Liver (tissue), 9 donors: ENCODE results near the gene TMEM178B. TPM values are rescaled to one million over a fixed set of nuclear protein-coding genes. Genes with fewer than 3 reads are reported as not detected.

Experiments
- DNase-seq: peaks from one replicate; pipeline ENCODE4 v3.0.0-alpha.2; 2017; ENCODE audit warnings: low spot score
- H3K27ac ChIP-seq, 2 donors: one replicate each; pipeline ENCODE4 v1.7.0; 2013; ENCODE audit warnings: inconsistent platforms in 2 of 2, low read length in 2 of 2, control low read depth in 1 of 2, low read depth in 1 of 2, mild to moderate bottlenecking in 1 of 2
- H3K27me3 ChIP-seq, 4 donors: one replicate each; pipeline versions ENCODE4 v1.6.1 to v1.7.0; 2013; ENCODE audit warnings: low read length in 3 of 4, inconsistent platforms in 1 of 4, mild to moderate bottlenecking in 1 of 4, moderate library complexity in 1 of 4; ENCODE audit not compliant: control insufficient read depth in 4 of 4, insufficient read depth in 4 of 4
- H3K36me3 ChIP-seq, 4 donors: one replicate each; pipeline versions ENCODE4 v1.6.1 to v1.7.0; 2013; ENCODE audit warnings: low read length in 3 of 4, mild to moderate bottlenecking in 3 of 4, low read depth in 1 of 4, moderate library complexity in 1 of 4; ENCODE audit not compliant: control insufficient read depth in 4 of 4, insufficient read depth in 3 of 4
- H3K4me1 ChIP-seq, 4 donors: one replicate each; pipeline versions ENCODE4 v1.6.1 to v1.7.0; 2013; ENCODE audit warnings: low read length in 3 of 4, mild to moderate bottlenecking in 3 of 4, moderate library complexity in 1 of 4; ENCODE audit not compliant: control insufficient read depth in 4 of 4, insufficient read depth in 4 of 4
- H3K4me3 ChIP-seq, 3 donors: one replicate each; pipeline versions ENCODE4 v1.6.1 to v1.7.0; 2013; ENCODE audit warnings: low read length in 3 of 3, control low read depth in 1 of 3, low read depth in 1 of 3, mild to moderate bottlenecking in 1 of 3
- H3K9ac ChIP-seq, 2 donors: one replicate each; pipeline ENCODE4 v1.7.0; 2013; ENCODE audit warnings: low read length in 2 of 2, mild to moderate bottlenecking in 2 of 2, moderate library complexity in 2 of 2, control low read depth in 1 of 2, low read depth in 1 of 2
- H3K9me3 ChIP-seq, 4 donors: one replicate each; pipeline versions ENCODE4 v1.6.1 to v1.7.0; 2013; ENCODE audit warnings: low read length in 3 of 4; ENCODE audit not compliant: control insufficient read depth in 4 of 4
- EGR1 ChIP-seq, 2 donors: IDR thresholded peaks; 2 replicates each; pipeline ENCODE4 v1.6.1; 2016 to 2018; ENCODE audit warnings: antibody characterized with exemption in 2 of 2, low read depth in 2 of 2
- FOXA1 ChIP-seq: IDR thresholded peaks from 2 replicates; pipeline ENCODE4 v1.6.1; 2016; ENCODE audit warnings: antibody characterized with exemption
- FOXA2 ChIP-seq: IDR thresholded peaks from 2 replicates; pipeline ENCODE4 v1.6.1; 2016; ENCODE audit warnings: antibody characterized with exemption
- GABPA ChIP-seq, 2 donors: IDR thresholded peaks in 1 of 2; conservative IDR thresholded peaks in 1 of 2; 2 replicates each; pipeline ENCODE4 v1.6.1; 2016; ENCODE audit warnings: antibody characterized with exemption in 2 of 2, mild to moderate bottlenecking in 1 of 2, moderate library complexity in 1 of 2
- HNF4A ChIP-seq, 2 donors: conservative IDR thresholded peaks; 2 replicates each; pipeline ENCODE4 v1.6.1; 2016; ENCODE audit warnings: antibody characterized with exemption in 2 of 2, mild to moderate bottlenecking in 2 of 2
- HNF4G ChIP-seq: IDR thresholded peaks from 2 replicates; pipeline ENCODE4 v1.6.1; 2016; ENCODE audit warnings: antibody characterized with exemption
- JUND ChIP-seq, 2 donors: IDR thresholded peaks; 2 replicates each; pipeline ENCODE4 v1.6.1; 2016; ENCODE audit warnings: antibody characterized with exemption in 2 of 2
- RAD21 ChIP-seq, 2 donors: IDR thresholded peaks; 2 replicates each; pipeline ENCODE4 v1.6.1; 2016; ENCODE audit warnings: antibody characterized with exemption in 2 of 2, mild to moderate bottlenecking in 2 of 2
- RXRA ChIP-seq, 2 donors: IDR thresholded peaks; 2 replicates each; pipeline ENCODE4 v1.6.1; 2017 to 2018; ENCODE audit warnings: antibody characterized with exemption in 2 of 2, mild to moderate bottlenecking in 1 of 2
- SP1 ChIP-seq: IDR thresholded peaks from 2 replicates; pipeline ENCODE4 v1.6.1; 2018; ENCODE audit warnings: antibody characterized with exemption, mild to moderate bottlenecking
- TAF1 ChIP-seq: conservative IDR thresholded peaks from 2 replicates; pipeline ENCODE4 v1.6.1; 2016; ENCODE audit warnings: antibody characterized with exemption, mild to moderate bottlenecking
- YY1 ChIP-seq: IDR thresholded peaks from 2 replicates; pipeline ENCODE4 v1.6.1; 2016; ENCODE audit warnings: antibody characterized with exemption, mild to moderate bottlenecking
- WGBS: extraction: QIAGEN DNeasy Blood & Tissue Kit; methylation state at CpG from one replicate; pipeline ENCODE4 v1.1.7; 2013; 5-methylcytosine and 5-hydroxymethylcytosine counted together
- polyA plus RNA-seq, 2 donors: library from polyadenylated mRNA; stranded (reverse) in 1 of 2; unstranded in 1 of 2; fragments of 200-250 nt in 1 of 2; fragments of >200 nt in 1 of 2; fragmentation: Nextera tagmentation in 1 of 2; extraction: Ambion mirVana in 1 of 2; gene quantifications; one replicate each; pipeline versions ENCODE4 v1.2.1 to v1.2.3, GENCODE V29; 2013 to 2015
- total RNA-seq, 2 donors: library from RNA; depleted of rRNA; stranded (reverse); fragments of >200 nt; gene quantifications; one replicate each; pipeline ENCODE4 v1.2.3, GENCODE V29; 2014
- TF ChIP-seq, protein P1 (sequence below): IDR thresholded peaks from 2 replicates; pipeline ENCODE4 v1.6.1; 2016; ENCODE audit warnings: antibody characterized with exemption
- TF ChIP-seq, protein P2 (sequence below): IDR thresholded peaks from 2 replicates; pipeline ENCODE4 v1.6.1; 2016; ENCODE audit warnings: antibody characterized with exemption, mild to moderate bottlenecking
- TF ChIP-seq, protein P3 (sequence below): fragments of 150-350 bp; IDR thresholded peaks from 2 replicates; pipeline ENCODE4 v1.5.1; 2017; ENCODE audit warnings: improper control_type of control experiment, low read depth, low read length; ENCODE audit not compliant: missing input control
- TF ChIP-seq, protein P4 (sequence below): IDR thresholded peaks from 2 replicates; pipeline ENCODE4 v1.6.1; 2016; ENCODE audit warnings: antibody characterized with exemption
- TF ChIP-seq, protein P5 (sequence below): IDR thresholded peaks from 2 replicates; pipeline ENCODE4 v1.6.1; 2016; ENCODE audit warnings: antibody characterized with exemption
- donor health status: healthy.
- donor health status: healthy.
- donor health status: healthy.
- donor health status: healthy.
- donor health status: healthy.

Gene TMEM178B
- total and polyA plus RNA-seq, 4 donors = under 0.01 to 0.02 (median under 0.01) TPM; not detected in 1

DNA sequence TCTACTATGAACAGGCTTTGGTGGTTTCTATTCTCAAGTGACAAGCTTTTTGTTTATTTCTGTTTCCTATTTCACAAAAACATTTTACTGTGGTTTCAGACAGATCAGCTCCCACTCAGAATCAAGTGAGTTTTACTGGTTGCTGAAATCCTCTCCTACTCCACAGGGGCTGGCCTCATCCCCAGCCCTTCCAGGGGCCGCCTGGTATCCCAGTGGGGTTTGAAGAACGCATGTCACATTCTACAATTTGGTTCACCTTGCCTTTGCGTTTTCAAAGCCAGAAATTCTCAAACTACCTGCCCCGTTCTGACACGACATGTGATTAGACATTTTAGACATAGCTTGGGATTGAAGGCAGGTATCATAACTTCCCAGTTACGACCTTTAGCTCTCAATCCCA, 316.5 kb downstream of the TMEM178B start:
- TF ChIP-seq, protein P1, sequence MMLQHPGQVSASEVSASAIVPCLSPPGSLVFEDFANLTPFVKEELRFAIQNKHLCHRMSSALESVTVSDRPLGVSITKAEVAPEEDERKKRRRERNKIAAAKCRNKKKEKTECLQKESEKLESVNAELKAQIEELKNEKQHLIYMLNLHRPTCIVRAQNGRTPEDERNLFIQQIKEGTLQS = no peak
- TF ChIP-seq RXRA (IDR thresholded peaks at IDR 0.05) = no peak
- TF ChIP-seq HNF4A (conservative IDR thresholded peaks at IDR 0.05) = no peak
- TF ChIP-seq, protein P2, sequence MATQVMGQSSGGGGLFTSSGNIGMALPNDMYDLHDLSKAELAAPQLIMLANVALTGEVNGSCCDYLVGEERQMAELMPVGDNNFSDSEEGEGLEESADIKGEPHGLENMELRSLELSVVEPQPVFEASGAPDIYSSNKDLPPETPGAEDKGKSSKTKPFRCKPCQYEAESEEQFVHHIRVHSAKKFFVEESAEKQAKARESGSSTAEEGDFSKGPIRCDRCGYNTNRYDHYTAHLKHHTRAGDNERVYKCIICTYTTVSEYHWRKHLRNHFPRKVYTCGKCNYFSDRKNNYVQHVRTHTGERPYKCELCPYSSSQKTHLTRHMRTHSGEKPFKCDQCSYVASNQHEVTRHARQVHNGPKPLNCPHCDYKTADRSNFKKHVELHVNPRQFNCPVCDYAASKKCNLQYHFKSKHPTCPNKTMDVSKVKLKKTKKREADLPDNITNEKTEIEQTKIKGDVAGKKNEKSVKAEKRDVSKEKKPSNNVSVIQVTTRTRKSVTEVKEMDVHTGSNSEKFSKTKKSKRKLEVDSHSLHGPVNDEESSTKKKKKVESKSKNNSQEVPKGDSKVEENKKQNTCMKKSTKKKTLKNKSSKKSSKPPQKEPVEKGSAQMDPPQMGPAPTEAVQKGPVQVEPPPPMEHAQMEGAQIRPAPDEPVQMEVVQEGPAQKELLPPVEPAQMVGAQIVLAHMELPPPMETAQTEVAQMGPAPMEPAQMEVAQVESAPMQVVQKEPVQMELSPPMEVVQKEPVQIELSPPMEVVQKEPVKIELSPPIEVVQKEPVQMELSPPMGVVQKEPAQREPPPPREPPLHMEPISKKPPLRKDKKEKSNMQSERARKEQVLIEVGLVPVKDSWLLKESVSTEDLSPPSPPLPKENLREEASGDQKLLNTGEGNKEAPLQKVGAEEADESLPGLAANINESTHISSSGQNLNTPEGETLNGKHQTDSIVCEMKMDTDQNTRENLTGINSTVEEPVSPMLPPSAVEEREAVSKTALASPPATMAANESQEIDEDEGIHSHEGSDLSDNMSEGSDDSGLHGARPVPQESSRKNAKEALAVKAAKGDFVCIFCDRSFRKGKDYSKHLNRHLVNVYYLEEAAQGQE = no peak
- TF ChIP-seq HNF4G = no peak
- TF ChIP-seq, protein P3, sequence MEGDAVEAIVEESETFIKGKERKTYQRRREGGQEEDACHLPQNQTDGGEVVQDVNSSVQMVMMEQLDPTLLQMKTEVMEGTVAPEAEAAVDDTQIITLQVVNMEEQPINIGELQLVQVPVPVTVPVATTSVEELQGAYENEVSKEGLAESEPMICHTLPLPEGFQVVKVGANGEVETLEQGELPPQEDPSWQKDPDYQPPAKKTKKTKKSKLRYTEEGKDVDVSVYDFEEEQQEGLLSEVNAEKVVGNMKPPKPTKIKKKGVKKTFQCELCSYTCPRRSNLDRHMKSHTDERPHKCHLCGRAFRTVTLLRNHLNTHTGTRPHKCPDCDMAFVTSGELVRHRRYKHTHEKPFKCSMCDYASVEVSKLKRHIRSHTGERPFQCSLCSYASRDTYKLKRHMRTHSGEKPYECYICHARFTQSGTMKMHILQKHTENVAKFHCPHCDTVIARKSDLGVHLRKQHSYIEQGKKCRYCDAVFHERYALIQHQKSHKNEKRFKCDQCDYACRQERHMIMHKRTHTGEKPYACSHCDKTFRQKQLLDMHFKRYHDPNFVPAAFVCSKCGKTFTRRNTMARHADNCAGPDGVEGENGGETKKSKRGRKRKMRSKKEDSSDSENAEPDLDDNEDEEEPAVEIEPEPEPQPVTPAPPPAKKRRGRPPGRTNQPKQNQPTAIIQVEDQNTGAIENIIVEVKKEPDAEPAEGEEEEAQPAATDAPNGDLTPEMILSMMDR = no peak
- no peak for TF ChIP-seq FOXA2
- TF ChIP-seq RAD21 (IDR thresholded peaks at IDR 0.05) = no peak
- TF ChIP-seq, protein P4, sequence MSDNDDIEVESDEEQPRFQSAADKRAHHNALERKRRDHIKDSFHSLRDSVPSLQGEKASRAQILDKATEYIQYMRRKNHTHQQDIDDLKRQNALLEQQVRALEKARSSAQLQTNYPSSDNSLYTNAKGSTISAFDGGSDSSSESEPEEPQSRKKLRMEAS = no peak
- TF ChIP-seq YY1 = no peak
- TF ChIP-seq, protein P5, sequence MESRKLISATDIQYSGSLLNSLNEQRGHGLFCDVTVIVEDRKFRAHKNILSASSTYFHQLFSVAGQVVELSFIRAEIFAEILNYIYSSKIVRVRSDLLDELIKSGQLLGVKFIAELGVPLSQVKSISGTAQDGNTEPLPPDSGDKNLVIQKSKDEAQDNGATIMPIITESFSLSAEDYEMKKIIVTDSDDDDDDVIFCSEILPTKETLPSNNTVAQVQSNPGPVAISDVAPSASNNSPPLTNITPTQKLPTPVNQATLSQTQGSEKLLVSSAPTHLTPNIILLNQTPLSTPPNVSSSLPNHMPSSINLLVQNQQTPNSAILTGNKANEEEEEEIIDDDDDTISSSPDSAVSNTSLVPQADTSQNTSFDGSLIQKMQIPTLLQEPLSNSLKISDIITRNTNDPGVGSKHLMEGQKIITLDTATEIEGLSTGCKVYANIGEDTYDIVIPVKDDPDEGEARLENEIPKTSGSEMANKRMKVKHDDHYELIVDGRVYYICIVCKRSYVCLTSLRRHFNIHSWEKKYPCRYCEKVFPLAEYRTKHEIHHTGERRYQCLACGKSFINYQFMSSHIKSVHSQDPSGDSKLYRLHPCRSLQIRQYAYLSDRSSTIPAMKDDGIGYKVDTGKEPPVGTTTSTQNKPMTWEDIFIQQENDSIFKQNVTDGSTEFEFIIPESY = no peak
- no peak for TF ChIP-seq SP1
- TF ChIP-seq GABPA (IDR thresholded peaks at IDR 0.05 in 1 of 2, conservative IDR thresholded peaks at IDR 0.05 in 1 of 2) = no peak
- TF ChIP-seq FOXA1 = no peak
- no peak for TF ChIP-seq EGR1 (IDR thresholded peaks at IDR 0.05; ENCODE audit: low read depth in 2 of 2)
- TF ChIP-seq JUND (IDR thresholded peaks at IDR 0.05) = no peak
- WGBS = 86% methylated on average over 6 of the region's 6 CpGs
- no peak overlapping the region for H3K27ac ChIP-seq

DNA sequence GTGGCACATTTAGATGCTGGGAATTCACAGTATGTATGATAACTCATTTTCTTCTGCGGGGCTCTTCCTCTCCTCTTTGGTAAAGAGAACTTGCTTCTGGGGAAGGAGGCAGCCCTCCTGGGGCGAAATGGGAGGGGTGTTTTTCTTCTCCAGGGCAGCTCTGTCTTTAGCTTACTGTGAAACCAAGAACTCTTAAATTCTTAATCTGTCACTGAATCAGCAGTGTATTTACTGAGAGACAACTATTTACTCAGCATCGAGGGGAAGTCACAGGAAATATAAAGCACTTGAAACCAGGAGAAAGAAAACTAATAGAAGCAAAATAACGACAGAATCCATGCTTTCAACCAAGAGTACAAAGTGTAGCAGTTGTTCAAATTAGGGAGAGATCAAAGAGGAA, 319.2 kb downstream of the TMEM178B start:
- Histone ChIP-seq H3K27ac (no peak overlapping the region), H3K4me3 (no peak overlapping the region), H3K9ac (no peak overlapping the region), H3K36me3 (no peaks in the 10 kb centered on the region), H3K4me1 (no peaks in the 10 kb centered on the region), H3K9me3 (no peaks in the 10 kb centered on the region), H3K27me3 (peaks cover 0 to 6% (median 0%) of the 10 kb centered on the region in 4 donors)
- DNase-seq = no peak
- TF ChIP-seq RXRA (IDR thresholded peaks at IDR 0.05) (no peak), EGR1 (IDR thresholded peaks at IDR 0.05; ENCODE audit: low read depth in 2 of 2) (no peak), FOXA2 (no peak), TAF1 (no peak), HNF4G (no peak)
- TF ChIP-seq, protein P2 = no peak
- WGBS = 55% methylated on average over 4 of the region's 4 CpGs

More for the DNA sequence above, 316.5 kb downstream of the TMEM178B start:
- H3K27me3 ChIP-seq = peaks cover 0 to 1% (median 0%) of the 10 kb centered on the region in 4 donors
- no peak for DNase-seq
- H3K4me1 ChIP-seq = no peaks in the 10 kb centered on the region
- H3K36me3 ChIP-seq = no peaks in the 10 kb centered on the region
- no peak overlapping the region for H3K9ac ChIP-seq
- no peaks in the 10 kb centered on the region for H3K9me3 ChIP-seq
- no peak overlapping the region for H3K4me3 ChIP-seq
